Measurements from ENCODE around the gene PCDHGA11.
A peak's percentile ranks its signal among the peaks of the same experiment; 100 is the strongest.
"Not testable (repeated sequence)": the region's sequence is repeated elsewhere in the genome, so short reads cannot be mapped to it uniquely, and the experiment has no call there.

Gene PCDHGA11

DNA sequence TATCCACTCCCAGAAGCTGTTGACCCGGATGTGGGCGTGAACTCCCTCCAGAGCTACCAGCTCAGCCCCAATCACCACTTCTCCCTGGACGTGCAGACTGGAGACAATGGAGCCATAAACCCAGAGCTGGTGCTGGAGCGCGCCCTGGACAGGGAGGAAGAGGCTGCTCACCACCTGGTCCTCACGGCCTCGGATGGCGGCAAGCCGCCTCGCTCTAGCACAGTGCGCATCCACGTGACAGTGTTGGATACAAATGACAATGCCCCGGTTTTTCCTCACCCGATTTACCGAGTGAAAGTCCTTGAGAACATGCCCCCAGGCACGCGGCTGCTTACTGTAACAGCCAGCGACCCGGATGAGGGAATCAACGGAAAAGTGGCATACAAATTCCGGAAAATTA lies 27.6 kb upstream of the PCDHGA11 start:
- TF ChIP-seq, protein P1, sequence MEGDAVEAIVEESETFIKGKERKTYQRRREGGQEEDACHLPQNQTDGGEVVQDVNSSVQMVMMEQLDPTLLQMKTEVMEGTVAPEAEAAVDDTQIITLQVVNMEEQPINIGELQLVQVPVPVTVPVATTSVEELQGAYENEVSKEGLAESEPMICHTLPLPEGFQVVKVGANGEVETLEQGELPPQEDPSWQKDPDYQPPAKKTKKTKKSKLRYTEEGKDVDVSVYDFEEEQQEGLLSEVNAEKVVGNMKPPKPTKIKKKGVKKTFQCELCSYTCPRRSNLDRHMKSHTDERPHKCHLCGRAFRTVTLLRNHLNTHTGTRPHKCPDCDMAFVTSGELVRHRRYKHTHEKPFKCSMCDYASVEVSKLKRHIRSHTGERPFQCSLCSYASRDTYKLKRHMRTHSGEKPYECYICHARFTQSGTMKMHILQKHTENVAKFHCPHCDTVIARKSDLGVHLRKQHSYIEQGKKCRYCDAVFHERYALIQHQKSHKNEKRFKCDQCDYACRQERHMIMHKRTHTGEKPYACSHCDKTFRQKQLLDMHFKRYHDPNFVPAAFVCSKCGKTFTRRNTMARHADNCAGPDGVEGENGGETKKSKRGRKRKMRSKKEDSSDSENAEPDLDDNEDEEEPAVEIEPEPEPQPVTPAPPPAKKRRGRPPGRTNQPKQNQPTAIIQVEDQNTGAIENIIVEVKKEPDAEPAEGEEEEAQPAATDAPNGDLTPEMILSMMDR (IDR thresholded peaks at IDR 0.05; ENCODE audit: low read depth, low read length, missing control alignments) = no peak
- no peak overlapping the region for H3K4me3 ChIP-seq (replicated peaks; ENCODE audit: low read depth, low read length)
- DNase-seq (ENCODE audit: extremely low read depth, low read depth) = no peak

GRCh38 chr5:141394401-141395187 lies 26.3 kb upstream of the PCDHGA11 start:
- not testable (repeated sequence) for H3K4me3 ChIP-seq (replicated peaks; ENCODE audit: low read depth, low read length); DNase-seq (ENCODE audit: extremely low read depth, low read depth)

DNA sequence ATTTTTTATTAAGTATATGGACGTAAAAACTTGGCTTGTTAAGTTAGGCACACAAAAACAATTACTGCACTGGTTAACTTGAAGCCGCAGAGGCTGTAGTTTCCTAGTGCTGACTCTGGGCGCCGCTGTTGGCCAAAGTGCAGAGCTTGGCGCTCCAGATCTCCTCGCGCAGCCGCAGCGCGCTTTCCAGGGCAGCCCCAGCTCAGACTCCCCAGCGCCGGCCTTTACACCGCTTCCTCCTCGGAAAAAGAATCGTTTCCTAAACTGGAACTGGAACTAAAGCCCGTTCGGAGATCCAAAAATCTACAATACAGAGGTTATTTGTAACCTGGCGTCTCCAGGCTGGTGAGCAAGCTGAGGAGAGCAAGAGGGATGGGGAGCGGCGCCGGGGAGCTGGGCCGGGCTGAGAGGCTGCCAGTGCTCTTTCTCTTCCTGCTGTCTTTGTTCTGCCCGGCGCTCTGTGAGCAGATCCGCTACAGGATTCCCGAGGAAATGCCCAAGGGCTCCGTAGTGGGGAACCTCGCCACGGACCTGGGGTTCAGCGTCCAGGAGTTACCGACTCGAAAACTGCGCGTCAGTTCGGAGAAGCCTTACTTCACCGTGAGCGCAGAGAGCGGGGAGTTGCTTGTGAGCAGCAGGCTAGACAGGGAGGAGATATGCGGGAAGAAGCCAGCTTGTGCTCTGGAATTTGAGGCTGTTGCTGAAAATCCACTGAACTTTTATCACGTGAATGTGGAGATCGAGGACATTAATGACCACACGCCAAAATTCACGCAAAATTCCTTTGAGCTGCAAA lies 22.9 kb upstream of the PCDHGA11 start, which contains the start of gene PCDHGB5:
TSS of gene PCDHGB5 (plus strand) at position 192 of the 796 bp plus-strand sequence. CDS start at position 373, 181 bp downstream.
- DNase-seq (ENCODE audit: extremely low read depth, low read depth) = not testable (repeated sequence)
- TF ChIP-seq, protein P1 (IDR thresholded peaks at IDR 0.05; ENCODE audit: low read depth, low read length, missing control alignments) = peak; percentile 66
- peak within 1 kb of the TSS; percentile 31 for H3K4me3 ChIP-seq (replicated peaks; ENCODE audit: low read depth, low read length)

DNA sequence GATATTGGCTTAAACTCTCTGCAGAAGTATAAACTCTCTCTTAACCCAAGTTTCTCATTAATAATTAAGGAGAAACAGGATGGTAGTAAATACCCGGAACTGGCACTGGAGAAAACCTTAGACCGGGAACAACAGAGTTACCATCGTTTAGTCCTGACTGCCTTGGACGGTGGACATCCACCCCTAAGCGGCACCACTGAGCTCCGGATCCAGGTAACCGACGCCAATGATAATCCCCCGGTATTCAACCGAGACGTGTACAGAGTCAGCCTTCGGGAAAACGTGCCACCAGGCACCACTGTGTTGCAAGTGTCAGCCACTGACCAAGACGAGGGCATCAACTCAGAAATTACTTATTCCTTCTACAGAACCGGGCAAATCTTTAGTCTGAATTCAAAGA lies 22.2 kb upstream of the PCDHGA11 start:
- H3K4me3 ChIP-seq (replicated peaks; ENCODE audit: low read depth, low read length) = no peak overlapping the region
- DNase-seq (ENCODE audit: extremely low read depth, low read depth) = no peak

DNA sequence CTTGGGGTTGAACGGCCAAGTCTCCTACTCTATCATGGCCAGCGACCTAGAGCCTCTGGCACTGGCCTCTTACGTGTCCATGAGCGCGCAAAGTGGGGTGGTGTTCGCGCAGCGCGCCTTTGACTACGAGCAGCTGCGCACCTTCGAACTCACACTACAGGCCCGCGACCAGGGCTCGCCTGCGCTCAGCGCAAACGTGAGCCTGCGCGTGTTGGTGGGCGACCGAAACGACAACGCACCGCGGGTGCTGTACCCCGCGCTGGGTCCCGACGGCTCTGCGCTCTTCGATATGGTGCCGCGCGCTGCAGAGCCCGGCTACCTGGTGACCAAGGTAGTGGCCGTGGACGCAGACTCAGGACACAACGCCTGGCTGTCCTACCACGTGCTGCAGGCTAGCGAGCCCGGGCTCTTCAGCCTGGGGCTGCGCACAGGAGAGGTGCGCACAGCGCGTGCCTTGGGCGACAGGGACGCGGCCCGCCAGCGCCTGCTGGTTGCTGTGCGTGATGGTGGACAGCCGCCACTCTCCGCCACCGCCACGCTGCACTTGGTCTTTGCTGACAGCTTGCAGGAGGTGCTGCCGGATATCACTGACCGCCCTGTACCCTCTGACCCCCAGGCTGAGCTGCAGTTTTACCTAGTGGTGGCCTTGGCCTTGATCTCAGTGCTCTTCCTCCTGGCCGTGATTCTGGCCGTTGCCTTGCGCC lies 21.1 kb upstream of the PCDHGA11 start:
- DNase-seq (ENCODE audit: extremely low read depth, low read depth) = no peak
- TF ChIP-seq, protein P1 (IDR thresholded peaks at IDR 0.05; ENCODE audit: low read depth, low read length, missing control alignments) = no peak
- H3K4me3 ChIP-seq (replicated peaks; ENCODE audit: low read depth, low read length) = no peak overlapping the region

More for the DNA sequence above, 22.2 kb upstream of the PCDHGA11 start:
- TF ChIP-seq, protein P1 (IDR thresholded peaks at IDR 0.05; ENCODE audit: low read depth, low read length, missing control alignments) = no peak

DNA sequence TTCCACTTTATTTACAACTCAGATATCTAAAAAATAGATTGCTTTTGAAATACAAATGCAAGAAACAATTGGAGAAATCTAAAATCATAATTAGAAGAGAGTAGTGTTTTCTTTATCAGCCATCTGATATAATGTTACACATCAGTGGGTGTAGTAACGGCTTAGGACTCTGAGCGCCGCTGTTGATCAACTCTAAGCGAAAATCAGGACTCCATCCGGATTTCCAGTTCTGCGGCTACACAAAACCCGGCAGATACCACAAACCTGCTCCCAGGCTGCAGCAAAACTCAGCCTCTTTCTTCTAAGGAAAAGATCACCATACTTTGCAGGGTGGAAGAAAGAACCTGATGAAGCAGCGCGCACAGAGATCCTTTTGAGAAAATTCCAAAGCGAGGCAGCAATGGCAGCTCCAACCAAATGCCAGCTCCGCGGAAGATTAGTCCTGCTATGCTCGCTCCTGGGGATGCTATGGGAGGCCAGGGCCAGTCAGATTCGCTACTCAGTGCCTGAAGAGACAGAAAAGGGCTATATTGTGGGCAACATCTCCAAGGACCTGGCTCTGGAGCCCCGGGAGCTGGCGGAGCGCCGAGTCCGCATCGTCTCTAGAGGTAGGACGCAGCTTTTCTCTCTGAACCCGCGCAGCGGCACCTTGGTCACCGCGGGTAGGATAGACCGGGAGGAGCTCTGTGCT lies 18.2 kb upstream of the PCDHGA11 start, which contains the start of gene PCDHGA9:
TSS of gene PCDHGA9 (plus strand) at position 226 of the 691 bp plus-strand sequence. CDS start at position 401, 175 bp downstream.
- DNase-seq (ENCODE audit: extremely low read depth, low read depth) = no peak
- peak within 1 kb of the TSS; percentile 31 for H3K4me3 ChIP-seq (replicated peaks; ENCODE audit: low read depth, low read length)
- TF ChIP-seq, protein P1 (IDR thresholded peaks at IDR 0.05; ENCODE audit: low read depth, low read length, missing control alignments) = peak; percentile 41

All from HFF-Myc (cell line).